GM18502 (cell line): Measurements from ENCODE around the gene ARHGAP32.
"Not testable (repeated sequence)": the region's sequence is repeated elsewhere in the genome, so short reads cannot be mapped to it uniquely, and the experiment has no call there.

Source experiments
- ATAC-seq: cut with Tn5 transposase; IDR thresholded peaks from one replicate; pipeline ENCODE4 v1.9.1; 2021; ENCODE audit warnings: mild to moderate bottlenecking; ENCODE audit not compliant: unreplicated experiment, poor library complexity

ARHGAP32 gene

DNA sequence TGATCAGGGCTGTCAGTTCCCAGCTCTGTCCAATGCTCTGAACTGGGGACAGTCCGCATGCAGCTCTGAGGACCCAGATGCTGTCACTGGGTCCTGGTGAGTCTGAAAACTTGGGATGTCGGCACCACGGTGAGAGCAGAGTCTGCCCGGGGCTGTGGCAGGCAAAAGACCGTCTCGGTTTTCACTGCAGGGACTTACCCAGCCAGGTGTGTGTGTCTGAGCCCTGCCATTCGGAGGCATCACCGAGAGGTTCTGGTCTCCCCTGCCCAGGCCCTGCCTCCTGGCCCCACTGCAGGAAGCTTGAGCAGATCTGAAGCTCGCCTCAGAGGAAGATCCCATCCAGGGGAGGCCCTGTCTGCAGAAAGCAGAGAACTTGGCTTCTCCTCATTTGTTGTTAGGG lies 254.6 kb downstream of the ARHGAP32 start:
- ATAC-seq = no peak

DNA sequence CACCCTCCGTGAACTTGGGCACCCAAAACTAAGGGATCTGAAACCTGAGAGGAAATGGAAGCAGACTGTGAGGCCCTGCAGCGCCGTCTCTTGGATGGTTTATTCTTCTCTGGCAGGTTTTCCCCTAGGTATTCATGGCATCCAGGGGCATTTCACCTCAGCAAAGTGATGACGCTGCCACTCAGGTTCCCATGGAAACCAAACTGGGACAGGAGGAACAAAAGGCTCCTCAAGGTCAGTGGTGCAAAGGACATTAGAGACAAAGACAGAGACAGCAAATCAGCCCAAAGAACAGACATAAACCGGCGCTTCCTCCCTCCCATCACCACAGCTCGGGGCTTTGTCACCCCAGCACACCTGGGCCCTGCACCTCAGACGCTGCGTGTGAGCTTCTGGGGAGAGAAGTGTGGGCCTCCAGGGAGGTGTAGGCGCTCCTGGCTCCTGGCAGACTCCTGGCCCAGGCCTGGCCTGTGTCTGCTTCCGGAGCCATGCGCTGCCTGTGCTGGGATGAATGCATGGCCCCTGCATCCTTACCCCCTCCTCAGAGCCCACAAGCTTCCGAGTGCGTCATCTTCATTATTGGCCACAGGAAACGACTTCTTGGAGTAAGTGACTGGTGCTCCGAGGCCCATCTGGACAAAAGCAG lies 255.4 kb downstream of the ARHGAP32 start:
- no peak for ATAC-seq

- ATAC-seq = no peak
Observed at GRCh38 chr11:128934926-128935325, 257.2 kb downstream of the ARHGAP32 start.

- no peak for ATAC-seq
Observed at GRCh38 chr11:128934351-128934750, 257.8 kb downstream of the ARHGAP32 start.

DNA sequence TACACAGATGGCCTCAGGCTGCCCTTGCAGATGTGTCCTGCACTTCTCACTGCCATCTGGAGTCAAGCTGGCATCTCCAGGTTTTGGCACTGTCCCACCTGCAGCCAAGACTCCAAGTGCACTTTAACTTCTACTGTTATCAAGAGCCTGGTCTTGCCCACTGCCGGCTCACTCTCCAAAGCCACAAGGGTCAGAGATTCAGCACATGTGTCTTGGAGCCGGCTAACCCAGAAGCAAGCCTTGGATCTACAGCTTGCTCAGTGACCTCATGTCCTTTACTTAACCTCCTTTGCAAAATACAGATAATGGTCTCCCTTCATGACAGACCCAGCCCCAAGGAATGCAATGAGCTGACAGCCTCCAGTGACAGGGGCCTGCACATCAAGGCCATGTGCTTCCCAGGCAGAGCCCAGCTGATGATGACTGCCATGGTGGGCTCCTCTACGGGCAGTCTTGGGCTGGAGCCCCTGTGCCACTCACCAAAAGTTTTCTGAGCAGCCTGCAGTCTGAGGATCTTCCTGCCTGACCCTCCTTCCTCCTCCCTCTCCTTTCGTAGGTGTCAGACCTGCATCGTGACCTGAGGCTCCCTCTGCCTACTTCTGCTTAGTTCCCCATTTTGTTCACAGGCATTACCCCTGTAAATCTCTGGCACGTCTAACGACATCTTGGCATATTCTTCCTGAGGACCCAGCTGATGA lies 258.5 kb downstream of the ARHGAP32 start:
- ATAC-seq = no peak

DNA sequence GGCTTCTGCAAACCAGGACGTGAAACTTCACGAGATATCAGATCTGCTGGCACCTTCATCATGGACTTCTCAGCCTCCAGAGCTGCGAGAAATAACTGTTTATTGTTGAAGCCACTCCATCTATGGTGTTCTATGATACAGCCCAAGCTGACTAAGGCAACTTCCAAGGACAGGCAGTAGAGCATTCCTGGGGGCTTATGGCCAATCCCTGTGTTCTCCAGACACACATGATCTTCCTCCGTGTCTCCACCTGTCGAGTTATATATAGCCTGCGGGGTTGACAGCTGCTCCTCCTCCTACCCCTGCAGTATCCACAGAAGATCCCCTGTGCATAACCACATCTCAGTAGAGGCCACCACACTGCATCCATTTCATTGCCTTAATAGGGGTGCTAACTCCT lies 260.5 kb downstream of the ARHGAP32 start:
- no peak for ATAC-seq

DNA sequence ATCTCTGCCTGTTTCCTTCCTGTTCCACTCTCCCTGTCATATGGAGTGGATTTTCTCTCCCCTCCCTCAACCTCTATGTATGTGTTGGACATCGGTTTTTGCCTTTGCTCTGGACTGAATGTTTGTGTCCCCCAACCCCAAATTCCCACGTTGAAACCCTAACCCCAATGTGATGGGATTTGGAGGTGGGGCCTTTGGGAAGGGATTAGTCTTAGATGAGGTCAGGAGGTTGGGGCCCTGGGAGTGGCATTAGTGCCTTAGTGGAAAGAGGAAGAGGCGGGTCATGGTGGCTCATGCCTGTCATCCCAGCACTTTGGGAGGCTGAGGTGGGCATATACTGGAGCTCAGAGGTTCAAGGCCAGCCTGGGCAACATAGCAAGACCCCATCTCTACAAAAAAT lies 261.1 kb downstream of the ARHGAP32 start:
- no peak for ATAC-seq

- ATAC-seq = no peak
Observed at GRCh38 chr11:128929991-128930390, 262.1 kb downstream of the ARHGAP32 start.

DNA sequence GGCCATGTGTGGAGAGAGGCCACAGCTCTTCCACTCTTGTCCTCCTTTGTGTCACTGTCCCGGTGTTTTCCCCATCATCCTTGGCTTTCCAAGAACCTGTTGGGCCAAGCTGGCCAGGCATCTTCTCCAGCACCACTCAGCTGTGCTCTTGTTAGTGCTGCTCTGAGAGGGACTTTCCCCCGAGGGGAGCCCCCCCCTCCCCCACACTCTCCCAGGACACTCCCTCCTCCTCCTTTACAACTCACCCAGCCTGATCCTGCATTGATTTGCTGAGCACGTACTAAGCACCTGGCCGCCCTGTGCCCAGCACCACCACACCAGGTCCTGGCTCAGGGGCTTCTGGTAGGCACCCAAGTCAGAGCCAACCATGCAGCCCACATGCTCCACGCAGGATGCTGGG lies 262.7 kb downstream of the ARHGAP32 start:
- no peak for ATAC-seq

- peak; percentile 95 for ATAC-seq
Observed at GRCh38 chr11:128928400-128928799, 263.7 kb downstream of the ARHGAP32 start.

DNA sequence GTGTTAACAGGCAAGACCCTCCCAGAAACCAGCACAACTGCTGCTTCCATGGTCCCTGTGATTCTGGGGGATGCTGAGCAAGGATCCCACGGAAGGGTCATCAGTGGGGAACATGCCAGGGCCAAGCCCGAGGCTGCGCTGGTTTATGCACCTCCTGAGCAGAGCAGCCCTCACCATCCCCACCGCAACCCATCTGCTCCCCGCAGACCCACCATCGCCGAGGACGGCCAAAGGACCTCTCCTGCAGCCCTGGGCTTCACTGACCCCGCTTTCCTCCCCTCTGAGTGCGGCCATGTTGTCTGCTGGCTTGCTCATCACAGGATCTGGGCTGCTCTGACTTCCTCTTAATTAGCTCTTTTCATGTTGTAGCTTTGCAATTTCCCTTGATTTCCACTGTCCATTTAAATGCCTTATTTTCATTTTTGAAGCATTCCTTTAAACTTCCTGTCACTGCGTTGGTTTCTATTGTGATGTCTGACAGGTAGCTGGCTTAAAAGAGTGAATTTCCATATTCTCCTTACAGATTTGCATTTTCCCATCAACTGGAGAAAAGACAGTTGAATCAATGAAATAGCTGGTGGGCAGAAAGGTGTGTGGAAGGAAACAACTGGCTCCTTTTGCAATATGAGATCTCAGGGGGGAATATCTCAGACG lies 264.3 kb downstream of the ARHGAP32 start:
- ATAC-seq = no peak

DNA sequence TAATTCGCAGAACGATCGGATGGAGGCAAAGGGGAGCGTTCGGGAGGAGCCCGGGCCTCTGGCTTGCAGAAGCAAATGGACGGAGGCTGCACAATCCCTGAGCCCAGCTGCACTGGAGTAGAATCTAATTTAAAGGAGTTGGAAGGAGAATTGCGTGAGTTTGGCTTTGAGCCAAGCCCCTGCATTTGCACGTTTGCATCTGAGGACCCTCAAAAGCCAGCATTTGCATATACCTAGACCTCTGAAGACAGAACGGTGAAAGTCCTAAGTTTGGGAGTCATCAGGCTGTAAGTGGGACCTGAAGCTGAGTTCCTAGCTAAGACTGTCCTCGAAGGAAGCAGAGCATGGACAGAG lies 265.0 kb downstream of the ARHGAP32 start:
- no peak for ATAC-seq

DNA sequence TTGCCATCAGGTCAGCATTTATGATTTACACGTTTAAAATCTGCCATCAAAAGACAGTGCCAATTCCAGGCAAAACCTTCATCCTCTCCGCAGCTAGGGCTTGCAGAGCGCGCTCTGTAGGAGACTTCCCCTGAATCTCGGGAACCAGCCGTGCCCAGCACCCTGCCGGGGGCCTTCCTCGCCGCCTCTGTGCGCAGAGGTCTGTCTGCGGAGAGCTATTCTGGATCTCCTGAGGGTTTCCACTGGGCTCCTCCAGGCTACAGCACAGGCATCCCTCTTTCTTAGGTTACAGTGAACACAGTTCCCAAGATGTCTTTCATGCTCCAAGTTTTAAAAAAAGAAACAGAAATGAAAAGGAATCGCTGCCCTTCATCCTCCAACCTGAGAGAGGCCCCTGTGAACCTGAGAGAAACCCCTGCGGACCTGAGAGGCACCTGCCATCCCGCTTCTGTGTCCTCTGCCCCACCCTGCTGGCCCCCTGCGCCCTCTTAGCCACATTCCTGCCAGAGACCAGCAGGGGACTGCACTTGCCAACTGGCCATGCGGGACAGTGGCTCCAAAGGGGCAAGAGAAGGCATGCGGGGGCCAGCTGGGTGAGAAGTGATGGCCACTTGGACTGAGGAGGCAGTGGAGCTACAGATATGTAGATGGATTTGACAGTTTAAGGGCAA lies 265.6 kb downstream of the ARHGAP32 start:
- no peak for ATAC-seq

- ATAC-seq = no peak
Observed at GRCh38 chr11:128926000-128926399, 266.1 kb downstream of the ARHGAP32 start.

DNA sequence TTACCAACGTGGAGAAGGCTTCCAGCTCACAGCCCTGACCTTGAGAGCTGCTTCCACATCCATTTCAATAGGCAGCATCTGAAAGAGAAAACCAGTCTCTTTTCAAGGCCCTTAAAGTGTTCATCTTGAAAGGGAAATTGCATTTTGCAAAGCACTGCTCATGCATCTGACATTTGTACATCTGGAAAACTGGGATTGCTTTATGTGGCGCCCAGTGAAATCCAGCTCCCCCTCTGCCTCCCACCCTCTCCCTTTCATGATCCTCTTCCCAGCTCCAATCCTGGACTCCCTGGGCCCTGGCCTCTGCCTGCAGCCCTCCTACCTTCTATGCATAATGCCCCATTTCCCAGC lies 266.9 kb downstream of the ARHGAP32 start:
- ATAC-seq = no peak

DNA sequence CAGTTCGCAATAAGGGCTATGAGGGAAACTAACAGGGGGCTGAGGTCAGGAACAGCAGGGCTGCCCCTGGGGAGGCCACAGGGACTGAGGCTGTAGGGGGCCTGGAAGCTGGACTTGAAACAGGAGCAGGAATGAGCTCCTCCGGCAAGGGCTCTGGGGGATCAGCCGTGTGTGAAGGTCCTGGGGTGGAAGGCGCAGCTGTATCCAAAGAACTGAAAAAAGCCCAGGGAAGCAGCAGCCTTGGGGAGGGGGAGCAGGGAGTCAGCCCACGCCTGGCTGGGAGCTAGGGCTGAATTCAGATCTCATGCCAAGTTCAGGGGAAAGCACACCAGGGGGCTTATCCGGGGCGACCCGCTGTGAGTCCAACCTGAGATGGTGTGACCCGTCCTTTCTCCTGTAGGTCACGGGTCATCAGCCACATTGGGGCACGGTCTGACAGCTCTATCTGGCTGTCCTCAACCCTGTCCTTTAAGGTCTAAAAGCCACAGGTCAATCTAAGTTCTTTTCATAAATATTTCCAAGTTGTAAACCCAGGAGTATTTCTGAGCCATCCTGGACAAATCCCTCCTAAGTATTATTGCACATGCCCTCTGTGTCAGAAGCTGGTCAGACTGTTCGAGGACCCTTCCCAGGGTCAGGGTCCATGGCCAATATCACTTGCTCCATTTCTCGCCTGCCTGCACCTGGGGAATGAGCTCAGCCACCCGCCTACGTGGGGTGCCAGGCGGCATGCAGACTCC lies 267.4 kb downstream of the ARHGAP32 start:
- ATAC-seq = no peak

DNA sequence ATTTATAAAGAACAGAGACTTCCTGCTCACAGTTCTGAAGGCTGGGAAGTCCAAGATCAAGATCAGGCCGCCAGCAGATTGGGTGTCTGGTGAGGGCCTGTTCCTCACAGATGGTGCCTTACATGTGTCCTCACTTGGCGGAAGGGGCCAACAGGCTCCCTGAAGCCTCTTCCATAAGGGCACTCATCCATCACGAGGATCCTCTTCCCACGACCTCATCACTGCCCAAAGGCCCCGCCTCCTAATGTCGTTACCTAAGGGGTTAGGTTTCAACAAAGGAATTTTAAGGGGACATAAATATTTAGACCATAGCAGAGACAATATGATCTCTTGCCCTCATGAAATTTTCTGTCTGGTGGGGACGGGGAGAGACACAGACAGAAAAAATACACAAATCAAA lies 268.0 kb downstream of the ARHGAP32 start:
- ATAC-seq = no peak

GRCh38 chr11:128921793-128922192 lies 270.3 kb downstream of the ARHGAP32 start:
- no peak for ATAC-seq

- ATAC-seq = no peak
Observed at GRCh38 chr11:128920666-128921065, 271.5 kb downstream of the ARHGAP32 start.

GRCh38 chr11:128919635-128920034 lies 272.5 kb downstream of the ARHGAP32 start:
- ATAC-seq = not testable (repeated sequence)

DNA sequence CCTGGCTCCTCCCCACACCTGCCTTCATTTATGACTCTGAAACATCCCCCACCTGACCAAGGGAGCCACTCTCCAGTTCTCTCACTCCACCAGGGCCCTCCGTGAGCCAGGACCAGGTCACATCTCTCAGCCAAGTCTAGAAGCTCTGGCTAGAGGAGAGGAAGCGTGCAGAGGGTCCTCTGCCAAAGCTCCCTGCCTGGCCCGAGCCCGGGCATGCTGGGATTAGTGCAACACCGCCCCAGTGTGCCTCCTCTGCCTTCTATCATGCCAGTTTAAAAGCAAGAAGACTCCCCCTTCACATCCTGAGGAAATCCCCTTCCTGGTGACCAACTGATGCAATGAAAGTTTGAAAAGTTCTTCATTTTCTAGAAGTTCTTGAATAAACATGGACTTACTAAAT lies 272.9 kb downstream of the ARHGAP32 start:
- ATAC-seq = no peak
